GM21447 (cell line): ENCODE data around the gene MASP1.

ENCODE experiments used
- ATAC-seq: cut with Tn5 transposase; IDR thresholded peaks from one replicate; pipeline ENCODE4 v1.9.1; 2021; ENCODE audit not compliant: unreplicated experiment

Gene MASP1

DNA sequence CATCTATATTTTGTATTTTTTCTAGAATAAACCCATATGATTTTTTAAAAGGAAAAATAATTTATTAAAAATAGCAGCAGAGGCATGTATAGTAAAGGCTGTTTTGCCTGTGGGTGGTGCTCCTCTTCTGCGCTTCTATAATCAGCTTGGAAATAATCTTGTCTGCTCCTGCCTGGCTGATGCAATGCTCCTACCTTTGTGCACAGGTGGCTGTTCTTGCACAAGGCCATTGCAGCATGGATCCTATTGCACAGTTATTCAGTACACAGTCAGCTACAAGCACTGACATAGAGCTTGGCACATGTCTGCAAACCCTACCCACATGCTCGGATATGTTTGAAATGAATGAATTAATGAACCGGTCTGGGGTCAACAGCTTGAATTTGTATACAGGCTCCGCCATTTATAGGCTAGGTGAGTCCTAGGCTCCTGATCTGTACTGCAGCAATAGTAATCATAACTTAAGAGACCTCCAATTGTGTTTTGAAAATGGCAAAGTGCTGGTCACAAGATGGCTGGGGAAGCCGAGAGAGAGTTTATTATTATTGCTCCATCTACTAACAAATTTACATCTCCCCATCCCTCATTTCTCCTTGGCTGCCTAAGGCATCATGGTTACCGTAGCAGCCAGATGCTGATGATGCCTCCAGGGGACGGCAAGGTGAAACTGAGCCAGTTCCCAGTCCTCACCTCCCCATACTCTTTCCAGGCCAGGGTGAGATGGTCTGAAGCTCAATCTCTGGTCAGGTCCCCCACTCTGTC is 94.8 kb downstream of the MASP1 start:
- no peak for ATAC-seq

DNA sequence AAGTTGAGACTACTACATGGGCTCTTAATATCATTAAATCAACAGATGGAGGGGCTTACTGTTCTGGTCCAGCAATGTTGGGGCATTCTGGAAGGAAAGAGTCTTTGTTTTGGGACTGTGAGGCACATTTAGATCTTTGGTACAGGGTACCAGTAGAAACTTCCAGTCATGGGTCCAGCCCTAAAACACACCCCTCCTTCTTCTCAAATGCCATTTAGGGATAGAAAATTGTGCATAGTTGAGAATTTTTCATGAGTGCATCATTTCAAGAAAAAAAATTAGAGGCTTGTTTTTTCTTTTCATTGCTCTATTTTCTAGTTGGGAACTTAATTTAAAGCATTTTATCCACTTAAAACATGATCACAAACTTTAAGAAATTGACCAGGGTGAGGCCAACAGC is 98.4 kb downstream of the MASP1 start:
- ATAC-seq, result no peak

DNA sequence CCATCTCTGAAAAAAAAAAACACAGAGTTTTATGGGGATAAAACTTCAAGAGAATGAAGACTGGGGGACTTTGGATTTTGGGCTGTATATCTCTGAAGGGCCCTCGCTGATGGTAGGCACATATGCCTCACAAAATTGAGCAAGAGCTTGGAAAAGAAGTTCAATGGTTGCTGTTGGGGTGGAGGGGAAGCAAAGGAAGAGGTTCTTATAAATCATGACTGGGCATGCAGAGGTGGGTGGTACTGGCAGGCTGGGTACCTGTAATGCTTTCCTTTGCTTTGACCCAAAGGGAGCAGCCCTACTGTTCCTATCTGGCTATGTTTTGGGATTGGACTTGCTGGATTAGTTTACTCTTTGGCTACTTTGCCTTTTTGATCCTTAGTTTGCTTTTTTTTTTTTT is 100.3 kb downstream of the MASP1 start:
- ATAC-seq, result no peak

DNA sequence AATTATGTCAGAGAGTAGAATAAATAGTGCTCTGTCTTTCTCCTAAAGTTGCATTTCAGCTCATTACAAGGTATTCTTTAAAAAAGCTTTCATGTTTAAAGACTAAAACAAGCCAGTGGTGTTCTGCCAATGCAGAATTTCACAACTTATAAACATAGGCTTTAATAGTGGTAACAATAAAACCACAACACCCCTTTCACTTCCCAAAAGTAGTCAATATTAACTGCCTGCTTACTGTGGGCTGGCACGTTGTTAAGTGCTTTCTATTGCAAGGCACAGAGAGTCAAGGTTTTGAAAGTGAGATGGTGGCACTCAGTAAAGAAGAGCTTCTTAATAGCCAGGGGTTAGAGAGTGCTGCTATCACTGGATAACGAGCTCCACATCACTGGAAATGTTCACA is 102.6 kb downstream of the MASP1 start:
- no peak for ATAC-seq

DNA sequence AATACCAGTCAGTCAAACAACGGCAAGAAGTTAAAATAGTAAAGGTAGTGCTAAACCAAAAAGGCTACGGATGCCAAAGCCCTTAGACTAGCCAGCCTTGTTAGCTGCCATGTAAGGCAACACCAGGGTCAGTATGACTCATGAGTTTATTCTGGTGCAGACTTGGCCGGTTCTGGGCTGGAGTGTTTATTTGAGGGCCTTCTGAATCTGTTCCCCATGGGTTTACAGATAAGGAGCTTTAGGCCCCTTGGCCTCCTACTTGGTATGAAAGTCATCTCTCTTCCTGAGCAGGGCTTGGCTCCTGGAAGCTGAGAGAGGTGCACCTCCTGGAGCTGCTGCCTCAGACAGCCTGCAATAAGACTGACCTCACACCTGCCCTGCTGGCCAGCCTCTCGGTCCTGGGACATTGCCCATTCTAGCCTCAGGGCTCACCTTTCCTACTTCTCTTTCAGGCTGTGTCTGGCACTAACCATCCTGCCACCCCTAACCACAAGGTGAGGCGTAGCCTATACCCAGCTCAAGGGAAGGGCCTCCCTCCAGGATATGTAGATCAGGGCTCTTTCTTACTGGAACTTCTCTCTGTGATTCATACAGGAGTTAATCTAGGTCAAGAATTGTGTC is 104.6 kb downstream of the MASP1 start:
- ATAC-seq, result no peak

DNA sequence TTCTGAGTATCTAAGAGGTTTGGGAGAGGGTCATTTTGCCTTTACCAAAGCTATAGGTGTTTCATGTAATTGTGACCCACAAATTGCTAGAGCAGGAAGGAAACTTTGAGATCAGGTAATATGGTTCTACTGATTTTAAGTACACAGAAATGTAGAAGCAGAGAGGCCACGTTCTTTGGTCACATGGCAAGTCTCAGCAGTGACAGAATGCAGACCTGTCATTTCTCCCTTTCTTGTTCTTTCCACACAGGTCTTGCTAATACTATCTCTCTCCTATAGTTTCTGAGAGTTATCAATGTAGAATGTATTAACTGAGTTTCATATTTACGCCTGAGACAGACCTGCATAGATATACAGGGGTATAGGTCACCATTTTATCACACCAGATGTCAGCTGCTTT is 105.2 kb downstream of the MASP1 start:
- ATAC-seq, result no peak

DNA sequence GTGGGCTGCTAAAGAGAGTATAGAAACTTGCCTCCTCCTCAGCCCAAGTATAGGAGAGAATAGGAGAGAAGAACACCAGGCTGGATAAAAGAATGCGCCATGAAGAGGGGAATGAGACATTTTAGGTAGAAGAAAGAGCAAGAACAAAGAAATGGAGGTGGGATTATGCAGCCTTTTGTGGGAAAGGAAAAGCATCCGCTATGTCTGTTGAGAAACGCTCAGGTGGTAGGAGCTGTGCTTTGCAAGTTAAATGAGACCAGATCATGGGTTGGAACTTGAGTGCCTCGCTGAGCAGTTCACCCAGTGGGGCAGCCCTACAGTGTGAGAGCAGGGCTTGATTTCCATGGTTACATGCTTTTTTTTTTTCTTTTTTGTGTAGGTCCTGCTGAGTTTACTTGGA is 105.8 kb downstream of the MASP1 start:
- no peak for ATAC-seq
